ENCODE measurements around the gene YIPF1.
"Not testable (repeated sequence)": the region's sequence is repeated elsewhere in the genome, so short reads cannot be mapped to it uniquely, and the experiment has no call there.

Gene YIPF1

GRCh38 chr1:53842347-53842746, 47.2 kb downstream of the YIPF1 start:
- no peak for DNase-seq (ENCODE audit: low read depth in 3 of 3, low spot score in 1 of 3)

GRCh38 chr1:53838654-53838974, 51.0 kb downstream of the YIPF1 start:
- DNase-seq (ENCODE audit: low read depth in 3 of 3, low spot score in 1 of 3) = no peak

- peak; percentile 66 to 73 (median 73) for DNase-seq (ENCODE audit: low read depth in 3 of 3, low spot score in 1 of 3)
Observed at GRCh38 chr1:53837924-53838653, 51.5 kb downstream of the YIPF1 start, which contains the start of gene NDC1. Gene NDC1 (minus strand): TSS chr1:53838296. CDS start chr1:53838261, 35 bp downstream.

- no peak for DNase-seq (ENCODE audit: low read depth in 3 of 3, low spot score in 1 of 3)
Observed at GRCh38 chr1:53837646-53837923, 52.0 kb downstream of the YIPF1 start.

- no peak for DNase-seq (ENCODE audit: low read depth in 3 of 3, low spot score in 1 of 3)
Observed at GRCh38 chr1:53835491-53835890, 54.1 kb downstream of the YIPF1 start.

GRCh38 chr1:53834776-53835175, 54.8 kb downstream of the YIPF1 start:
- DNase-seq (ENCODE audit: low read depth in 3 of 3, low spot score in 1 of 3) = no peak

- no peak for DNase-seq (ENCODE audit: low read depth in 3 of 3, low spot score in 1 of 3)
Observed at GRCh38 chr1:53833393-53833792, 56.2 kb downstream of the YIPF1 start.

GRCh38 chr1:53826367-53826766, 63.2 kb downstream of the YIPF1 start:
- DNase-seq (ENCODE audit: low read depth in 3 of 3, low spot score in 1 of 3) = no peak

GRCh38 chr1:53825306-53825705, 64.3 kb downstream of the YIPF1 start:
- no peak for DNase-seq (ENCODE audit: low read depth in 3 of 3, low spot score in 1 of 3)

- DNase-seq (ENCODE audit: low read depth in 3 of 3, low spot score in 1 of 3) = no peak
Observed at GRCh38 chr1:53822931-53823330, 66.7 kb downstream of the YIPF1 start.

- no peak for DNase-seq (ENCODE audit: low read depth in 3 of 3, low spot score in 1 of 3)
Observed at GRCh38 chr1:53821380-53821779, 68.2 kb downstream of the YIPF1 start.

GRCh38 chr1:53819387-53819786, 70.2 kb downstream of the YIPF1 start:
- DNase-seq (ENCODE audit: low read depth in 3 of 3, low spot score in 1 of 3) = no peak

- DNase-seq (ENCODE audit: low read depth in 3 of 3, low spot score in 1 of 3) = not testable (repeated sequence)
Observed at GRCh38 chr1:53816584-53816983, 73.0 kb downstream of the YIPF1 start.

GRCh38 chr1:53815484-53815883, 74.1 kb downstream of the YIPF1 start:
- DNase-seq (ENCODE audit: low read depth in 3 of 3, low spot score in 1 of 3) = not testable (repeated sequence)

- no peak for DNase-seq (ENCODE audit: low read depth in 3 of 3, low spot score in 1 of 3)
Observed at GRCh38 chr1:53811414-53811851, 78.2 kb downstream of the YIPF1 start.

- DNase-seq (ENCODE audit: low read depth in 3 of 3, low spot score in 1 of 3) = no peak
Observed at GRCh38 chr1:53810497-53810896, 79.1 kb downstream of the YIPF1 start.

GRCh38 chr1:53810007-53810406, 79.6 kb downstream of the YIPF1 start:
- no peak for DNase-seq (ENCODE audit: low read depth in 3 of 3, low spot score in 1 of 3)

GRCh38 chr1:53807916-53808315, 81.7 kb downstream of the YIPF1 start:
- no peak for DNase-seq (ENCODE audit: low read depth in 3 of 3, low spot score in 1 of 3)

- no peak for DNase-seq (ENCODE audit: low read depth in 3 of 3, low spot score in 1 of 3)
Observed at GRCh38 chr1:53804791-53805505, 84.6 kb downstream of the YIPF1 start.

GRCh38 chr1:53804181-53804580, 85.4 kb downstream of the YIPF1 start:
- no peak for DNase-seq (ENCODE audit: low read depth in 3 of 3, low spot score in 1 of 3)
